RPMI7951 (cell line): ENCODE measurements around the gene MISP. TPM values are rescaled to one million over a fixed set of nuclear protein-coding genes. Genes with fewer than 3 reads are reported as not detected.
"Not testable (repeated sequence)": the region's sequence is repeated elsewhere in the genome, so short reads cannot be mapped to it uniquely, and the experiment has no call there.

ENCODE experiments used
- DNase-seq: peaks from one replicate; pipeline ENCODE4 v3.0.0-alpha.2; 2012; ENCODE audit warnings: low read depth
- total RNA-seq: library from RNA; depleted of rRNA; stranded (reverse); fragments of >200 nt; shearing (Covaris generic); gene quantifications from 2 replicates; pipeline ENCODE4 v1.2.3, GENCODE V29; 2014; rRNA removed

MISP gene, protein sequence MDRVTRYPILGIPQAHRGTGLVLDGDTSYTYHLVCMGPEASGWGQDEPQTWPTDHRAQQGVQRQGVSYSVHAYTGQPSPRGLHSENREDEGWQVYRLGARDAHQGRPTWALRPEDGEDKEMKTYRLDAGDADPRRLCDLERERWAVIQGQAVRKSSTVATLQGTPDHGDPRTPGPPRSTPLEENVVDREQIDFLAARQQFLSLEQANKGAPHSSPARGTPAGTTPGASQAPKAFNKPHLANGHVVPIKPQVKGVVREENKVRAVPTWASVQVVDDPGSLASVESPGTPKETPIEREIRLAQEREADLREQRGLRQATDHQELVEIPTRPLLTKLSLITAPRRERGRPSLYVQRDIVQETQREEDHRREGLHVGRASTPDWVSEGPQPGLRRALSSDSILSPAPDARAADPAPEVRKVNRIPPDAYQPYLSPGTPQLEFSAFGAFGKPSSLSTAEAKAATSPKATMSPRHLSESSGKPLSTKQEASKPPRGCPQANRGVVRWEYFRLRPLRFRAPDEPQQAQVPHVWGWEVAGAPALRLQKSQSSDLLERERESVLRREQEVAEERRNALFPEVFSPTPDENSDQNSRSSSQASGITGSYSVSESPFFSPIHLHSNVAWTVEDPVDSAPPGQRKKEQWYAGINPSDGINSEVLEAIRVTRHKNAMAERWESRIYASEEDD
- not detected in 2 replicates for total RNA-seq

DNA sequence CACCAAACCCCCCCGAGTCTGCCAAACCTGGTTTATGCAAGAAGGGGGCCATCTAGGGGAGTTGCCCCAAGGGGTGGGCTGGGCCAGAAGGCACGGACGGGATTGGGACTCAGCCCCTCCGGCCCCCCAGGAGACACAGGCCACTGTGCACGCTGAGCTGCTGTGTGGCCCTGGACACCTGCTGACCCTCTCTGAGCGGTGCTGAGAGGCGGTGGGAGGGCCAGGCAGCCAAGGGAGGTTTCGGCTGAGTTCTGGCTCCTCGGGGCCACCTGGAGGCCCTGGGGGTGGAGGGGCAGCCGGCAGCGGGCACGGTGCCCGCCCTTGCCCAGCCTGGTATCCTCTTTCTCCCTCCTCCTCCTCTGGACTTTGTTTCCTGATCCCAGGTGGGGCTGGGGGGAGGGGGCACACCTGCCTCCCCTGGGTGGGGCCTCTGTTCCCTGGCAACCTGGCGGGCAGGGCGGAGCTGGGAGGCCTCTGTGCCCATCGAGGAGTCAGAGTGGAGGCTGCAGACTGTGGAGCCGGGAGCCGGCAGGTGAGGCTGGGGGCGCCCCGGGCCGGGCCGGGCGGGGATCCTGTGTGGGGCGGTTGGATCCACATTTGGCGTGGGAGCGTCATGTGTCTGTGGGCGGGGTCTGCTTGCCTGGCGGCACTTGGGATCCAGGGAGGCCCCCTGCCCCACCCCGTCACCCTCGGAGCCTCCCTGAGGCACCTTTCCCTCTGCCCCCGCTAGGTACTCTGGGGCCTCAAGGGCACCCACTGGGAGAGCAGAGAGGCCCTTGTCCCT lies at the start of gene MISP:
MISP (plus strand) TSS at position 473 of the 784 bp plus-strand sequence. CDS start 5,835 bp downstream, outside the sequence.
- no peak for DNase-seq

DNA sequence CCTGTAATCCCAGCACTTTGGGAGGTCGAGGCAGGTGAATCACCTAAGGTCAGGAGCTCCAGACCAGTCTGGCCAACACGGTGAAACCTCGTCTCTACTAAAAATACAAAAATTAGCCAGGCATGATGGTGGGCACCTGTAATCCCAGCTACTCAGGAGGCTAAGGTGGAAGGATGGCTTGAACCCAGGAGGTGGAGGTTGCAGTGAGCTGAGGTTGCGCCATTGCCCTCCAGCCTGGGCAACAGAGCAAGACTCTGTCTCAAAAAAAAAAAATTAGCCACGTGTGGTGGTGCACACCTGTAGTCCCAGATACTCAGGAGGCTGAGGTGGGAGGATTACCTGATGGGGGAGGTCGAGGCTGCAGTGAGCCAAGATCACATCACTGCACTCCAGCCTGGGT lies 48.1 kb upstream of the MISP start:
- DNase-seq = not testable (repeated sequence)

DNA sequence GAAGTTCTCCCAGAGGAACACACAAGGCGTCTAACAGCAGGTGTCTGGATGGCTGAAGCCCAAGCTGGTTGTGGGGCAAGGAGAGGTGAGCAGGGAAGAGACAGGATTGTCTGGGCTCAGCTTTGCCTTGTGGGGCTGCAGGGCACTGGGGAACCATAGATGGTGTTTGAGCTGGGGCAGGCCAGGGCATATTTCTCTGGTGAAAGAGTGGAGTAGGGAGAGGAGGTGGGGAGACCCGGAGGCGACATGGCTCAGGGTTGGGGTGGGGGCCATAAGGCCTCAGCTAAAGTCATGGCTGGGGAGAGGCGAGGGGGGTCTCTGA lies 47.6 kb upstream of the MISP start:
- DNase-seq = no peak

DNA sequence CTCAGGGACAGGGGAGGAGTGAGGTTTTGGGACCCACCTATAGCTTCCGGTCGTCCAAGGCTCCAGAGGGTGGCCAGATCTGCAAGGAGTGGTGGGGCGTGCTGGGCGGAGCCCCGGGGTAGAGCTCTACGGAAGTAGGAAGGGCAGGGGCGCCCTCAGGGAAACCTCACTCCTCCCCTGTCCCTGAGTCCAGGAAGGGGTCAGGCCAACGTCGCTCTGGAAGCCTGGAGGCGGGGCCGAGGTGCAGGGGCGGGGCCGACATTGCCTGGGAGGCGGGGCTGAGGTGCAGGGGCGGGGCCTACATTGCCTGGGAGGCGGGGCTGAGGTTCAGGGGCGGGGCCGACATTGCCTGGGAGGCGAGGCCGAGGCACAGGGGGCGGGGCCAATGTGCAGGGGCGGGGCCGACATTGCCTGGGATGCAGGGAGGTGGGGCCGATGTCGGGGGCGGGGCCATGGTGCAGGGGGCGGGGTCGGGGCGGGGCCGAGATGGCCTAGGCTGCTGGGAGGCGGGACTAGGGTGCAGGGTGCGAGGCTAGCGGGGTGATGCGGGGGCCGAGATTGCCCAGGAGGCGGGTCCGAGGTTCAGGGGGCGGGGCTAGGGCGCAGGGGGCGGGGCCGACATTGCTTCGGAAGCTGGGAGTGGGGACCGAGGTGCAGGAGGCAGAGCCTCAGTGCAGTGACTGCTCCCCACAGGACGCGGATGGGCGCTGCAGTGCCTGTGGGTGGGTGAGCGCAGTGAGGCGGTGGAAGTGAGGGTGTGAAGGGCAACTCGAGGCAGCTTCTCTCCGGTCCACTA lies 47.1 kb upstream of the MISP start:
- DNase-seq = peak; percentile 23

DNA sequence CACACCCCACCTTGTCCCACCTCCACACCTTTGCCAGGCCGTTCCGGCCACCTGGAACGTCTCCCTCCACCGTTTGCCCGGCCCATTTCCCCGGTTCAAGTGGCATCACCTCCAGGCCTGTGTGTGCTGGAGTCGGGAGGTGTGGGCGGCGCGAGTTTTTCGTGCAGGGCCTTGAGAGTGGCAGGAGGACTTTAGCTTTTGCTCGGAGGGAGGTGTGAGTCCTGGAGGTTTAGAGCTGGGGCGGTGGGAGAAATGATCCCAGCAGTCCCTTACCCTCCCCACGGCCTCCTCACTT lies 46.5 kb upstream of the MISP start:
- no peak for DNase-seq

DNA sequence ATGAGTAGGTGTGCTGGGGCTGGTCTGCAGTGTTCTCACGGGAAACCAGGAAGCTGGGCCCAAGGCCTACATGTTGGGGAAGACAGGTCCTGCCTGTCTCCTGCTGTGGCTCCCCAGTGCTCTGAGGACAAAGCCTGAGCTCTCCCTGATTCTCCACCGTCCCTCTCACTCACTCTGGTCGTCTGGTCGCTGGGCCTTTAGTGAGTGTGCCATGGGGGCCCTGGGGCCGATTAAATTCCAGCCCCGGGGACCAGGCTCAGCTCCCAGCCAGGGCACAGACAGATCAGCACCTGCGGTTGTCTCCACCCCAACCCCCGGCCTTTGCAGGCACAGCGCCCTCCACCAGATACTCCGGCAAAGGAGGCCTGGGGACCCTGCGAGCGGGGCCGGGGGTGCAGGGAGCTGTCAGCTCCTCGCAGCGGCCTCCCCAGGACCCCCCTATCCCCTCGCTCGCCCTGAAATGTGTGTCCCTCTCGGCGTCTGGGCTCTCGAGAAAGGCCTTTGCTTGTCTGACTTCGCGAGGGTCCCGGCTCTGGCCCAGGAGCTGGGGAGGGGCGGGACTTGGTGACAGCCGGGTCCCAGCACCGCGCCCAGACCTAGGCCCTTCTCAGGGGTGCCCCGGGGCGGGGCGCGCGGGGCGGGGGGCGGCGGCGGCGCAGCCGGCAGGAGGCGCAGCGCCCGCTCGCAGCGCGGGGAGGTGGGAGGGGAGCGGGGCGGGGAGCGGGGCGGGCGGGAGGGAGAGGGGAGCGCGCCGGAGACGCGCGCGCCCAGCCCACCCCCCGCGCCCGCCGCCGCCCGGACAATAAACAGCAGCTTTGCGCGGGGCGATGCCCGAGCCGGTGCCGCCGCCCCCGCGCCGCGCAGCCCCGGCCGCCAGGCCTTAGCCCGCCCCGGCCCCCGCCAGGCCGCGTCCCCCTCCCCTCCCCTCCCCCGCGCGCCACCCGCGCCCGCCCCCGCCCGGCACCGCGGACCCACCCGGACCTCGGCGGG lies 42.5 kb upstream of the MISP start, which contains the start of gene PALM:
PALM (plus strand) TSS at position 782 of the 990 bp plus-strand sequence. CDS start 212 bp downstream, outside the sequence.
- DNase-seq = no peak

DNA sequence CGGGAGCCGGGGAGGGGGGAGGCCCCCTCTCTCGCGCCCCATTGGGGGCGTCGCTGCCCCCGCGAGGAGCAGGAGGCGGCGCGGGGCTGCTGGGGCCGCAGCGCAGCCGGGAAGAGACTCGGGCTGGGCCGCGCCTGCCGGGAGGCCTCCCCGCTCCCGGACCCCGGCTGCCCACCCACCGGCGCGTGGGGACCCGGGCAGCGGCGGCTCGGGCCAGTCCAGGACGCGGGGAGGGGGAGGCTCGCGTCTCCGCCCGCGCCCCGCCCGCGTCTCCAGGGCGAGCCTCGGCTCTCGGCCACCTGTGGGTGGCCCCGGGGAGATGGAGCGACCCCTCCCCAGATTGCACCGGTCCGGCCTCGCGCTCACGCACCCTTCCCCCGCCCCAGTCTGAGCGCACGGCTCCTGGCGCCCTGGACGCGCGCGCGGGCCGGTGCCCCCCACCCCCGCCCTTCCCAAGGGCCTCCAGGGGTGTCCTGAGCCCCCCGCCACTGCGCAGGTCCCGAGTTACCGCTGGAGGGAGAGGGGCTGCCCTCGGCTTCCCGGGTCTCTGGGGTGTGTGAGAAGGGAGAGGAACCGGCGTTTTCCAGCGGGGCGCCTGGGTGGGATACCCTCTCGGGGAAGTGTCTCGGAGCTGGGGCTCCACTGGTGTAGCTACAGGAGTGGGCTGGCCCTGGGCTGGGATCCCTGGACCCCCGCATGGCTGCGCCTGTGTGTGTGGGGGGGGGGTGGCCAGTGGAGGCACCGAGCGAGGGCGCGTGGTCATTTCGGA lies 41.5 kb upstream of the MISP start:
- DNase-seq = no peak

DNA sequence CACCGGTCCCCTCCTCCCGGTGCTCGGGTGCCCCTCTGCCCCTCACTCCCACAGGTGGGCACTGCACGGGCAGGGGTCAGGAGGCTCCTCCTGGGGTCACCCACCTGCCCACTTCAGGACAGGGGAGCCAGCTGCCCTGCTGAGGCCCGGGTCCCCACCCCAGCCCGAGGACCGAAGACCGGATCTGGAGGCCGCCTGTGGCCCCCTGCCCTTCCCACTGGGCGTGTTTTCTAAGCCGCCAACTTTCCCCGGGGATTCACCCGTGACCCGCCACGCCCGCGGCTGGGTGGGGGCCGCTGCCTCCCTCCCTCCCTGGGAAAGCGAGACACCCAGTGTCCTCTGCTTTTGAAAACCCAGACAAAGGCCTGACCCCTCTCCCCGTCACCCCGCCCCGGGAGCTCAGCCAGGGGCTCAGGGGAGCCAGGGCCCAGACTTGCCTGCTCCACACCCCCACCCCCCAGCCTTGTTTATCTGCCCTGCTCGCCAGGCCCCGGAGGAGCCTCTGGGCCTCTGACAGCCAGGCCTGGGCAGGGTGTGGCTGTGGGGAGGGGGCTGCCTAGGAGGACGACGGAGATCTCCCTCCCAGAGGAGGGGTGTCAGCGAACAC lies 40.8 kb upstream of the MISP start:
- DNase-seq = no peak

DNA sequence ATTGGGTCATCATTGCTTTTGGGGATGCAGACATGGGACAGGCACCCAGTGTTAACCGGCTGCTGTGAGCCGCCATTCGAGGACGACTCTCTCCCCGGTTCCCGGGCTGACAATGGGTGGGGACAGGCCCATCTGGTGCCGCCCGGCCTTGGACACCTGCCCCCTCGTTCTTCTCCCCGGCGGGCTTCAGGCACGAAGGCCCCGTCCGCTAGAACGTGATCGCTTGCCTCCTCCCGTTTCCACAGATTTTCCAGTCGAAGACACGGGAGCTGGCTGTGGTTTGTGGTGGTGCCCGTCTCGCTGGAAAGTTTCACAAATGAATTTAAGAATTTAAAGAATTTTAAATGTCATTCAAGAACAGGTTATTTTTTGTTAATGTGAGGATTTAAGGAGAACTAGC lies 40.1 kb upstream of the MISP start:
- no peak for DNase-seq

DNA sequence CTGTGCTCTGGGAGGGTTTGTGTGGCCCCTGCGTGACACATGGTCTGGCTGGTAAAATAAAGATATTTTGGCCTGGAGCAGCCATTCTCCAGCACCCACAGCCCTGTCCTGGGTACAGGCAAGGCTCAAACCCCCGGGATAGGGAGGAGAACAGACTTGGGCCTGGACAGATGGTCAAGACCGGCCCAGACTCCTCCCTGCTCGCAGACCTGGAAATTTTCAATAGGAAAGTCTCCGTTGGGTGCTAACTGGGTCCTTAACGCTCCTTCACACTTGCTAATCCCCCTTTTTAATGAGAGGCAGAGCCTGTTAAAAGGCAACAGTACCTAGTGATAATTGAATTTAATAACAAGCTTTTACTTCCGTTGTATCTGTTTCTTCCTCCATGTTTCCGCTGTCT lies 39.7 kb upstream of the MISP start:
- DNase-seq = no peak

DNA sequence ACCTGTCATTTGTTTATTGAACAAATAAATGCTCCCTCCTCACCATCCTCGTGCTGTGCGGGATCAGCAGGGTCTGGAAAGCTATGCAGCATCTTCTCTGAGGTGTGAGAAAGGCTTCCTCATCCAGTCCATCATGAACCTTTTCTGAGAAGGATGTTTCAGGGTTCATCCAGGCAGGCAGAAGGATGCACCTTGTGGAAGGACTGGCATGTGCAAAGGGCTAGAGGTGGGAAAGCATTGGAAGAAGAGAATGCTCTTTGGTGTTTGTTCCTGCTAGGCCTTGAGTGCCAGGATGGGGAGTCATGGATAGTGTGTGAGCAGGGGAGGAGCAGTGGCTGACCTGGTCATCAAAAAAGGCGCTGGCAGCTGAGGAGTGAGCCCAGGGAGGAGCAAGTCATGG lies 35.6 kb upstream of the MISP start:
- no peak for DNase-seq

DNA sequence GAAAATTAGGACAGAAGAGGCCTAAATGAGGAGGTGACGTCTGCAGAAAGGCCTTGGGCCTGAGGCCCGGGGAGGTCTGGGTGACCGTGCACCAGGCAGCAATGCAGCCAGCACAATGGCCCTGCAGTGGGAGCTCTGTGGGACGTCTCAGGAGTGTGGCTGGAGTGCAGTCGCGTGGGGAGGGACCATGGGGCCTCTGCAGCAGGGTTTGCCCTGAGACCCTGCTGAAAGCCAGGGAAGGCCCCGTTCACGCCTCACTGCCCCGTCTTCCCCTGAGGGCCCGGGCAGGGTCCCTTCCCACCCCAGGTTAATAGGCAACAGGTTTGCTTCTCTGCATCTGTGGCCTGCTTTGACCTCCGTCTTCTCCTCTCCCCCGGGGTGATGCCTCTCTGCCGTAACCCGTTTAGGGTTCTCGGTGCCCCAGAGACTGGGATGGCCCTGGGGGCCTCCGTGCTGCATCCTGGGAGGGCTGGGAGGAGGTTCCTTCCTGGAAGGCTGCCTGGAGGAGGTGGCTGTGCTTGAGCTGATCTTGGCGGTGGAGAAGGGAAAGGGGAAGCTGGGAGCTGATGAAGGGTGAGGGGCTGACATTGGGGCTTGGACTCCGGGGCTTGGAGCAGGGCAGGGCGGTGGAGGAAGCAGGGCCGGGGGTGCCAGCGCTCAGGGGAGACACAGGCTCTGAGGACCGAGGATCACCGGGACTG lies 32.5 kb upstream of the MISP start:
- DNase-seq = no peak

DNA sequence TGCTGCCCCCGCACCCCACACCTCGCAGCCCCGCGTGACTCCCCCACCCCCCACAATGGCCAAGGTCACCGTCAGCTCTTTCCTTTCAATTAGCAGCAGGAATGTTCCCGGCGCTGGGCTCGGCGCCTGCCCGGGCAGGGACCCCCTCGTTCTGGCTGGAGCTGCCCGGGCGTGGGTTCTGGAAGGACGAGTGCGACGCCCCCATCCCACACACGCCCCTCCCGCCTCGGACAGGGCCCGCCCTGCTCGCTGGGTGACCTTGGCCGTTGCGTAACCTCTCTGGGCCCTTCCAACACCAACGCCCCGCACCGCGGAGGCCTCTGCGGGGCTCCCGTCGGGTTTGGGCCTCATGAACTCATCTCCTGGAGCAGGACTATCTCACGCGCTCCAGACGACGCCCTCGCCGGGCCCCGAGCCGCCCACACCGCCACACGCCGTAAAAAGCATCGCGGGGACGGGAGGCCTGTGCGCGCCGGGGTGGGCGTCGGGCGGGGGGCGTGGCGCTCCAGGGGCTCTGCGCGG lies 31.9 kb upstream of the MISP start:
- no peak for DNase-seq

DNA sequence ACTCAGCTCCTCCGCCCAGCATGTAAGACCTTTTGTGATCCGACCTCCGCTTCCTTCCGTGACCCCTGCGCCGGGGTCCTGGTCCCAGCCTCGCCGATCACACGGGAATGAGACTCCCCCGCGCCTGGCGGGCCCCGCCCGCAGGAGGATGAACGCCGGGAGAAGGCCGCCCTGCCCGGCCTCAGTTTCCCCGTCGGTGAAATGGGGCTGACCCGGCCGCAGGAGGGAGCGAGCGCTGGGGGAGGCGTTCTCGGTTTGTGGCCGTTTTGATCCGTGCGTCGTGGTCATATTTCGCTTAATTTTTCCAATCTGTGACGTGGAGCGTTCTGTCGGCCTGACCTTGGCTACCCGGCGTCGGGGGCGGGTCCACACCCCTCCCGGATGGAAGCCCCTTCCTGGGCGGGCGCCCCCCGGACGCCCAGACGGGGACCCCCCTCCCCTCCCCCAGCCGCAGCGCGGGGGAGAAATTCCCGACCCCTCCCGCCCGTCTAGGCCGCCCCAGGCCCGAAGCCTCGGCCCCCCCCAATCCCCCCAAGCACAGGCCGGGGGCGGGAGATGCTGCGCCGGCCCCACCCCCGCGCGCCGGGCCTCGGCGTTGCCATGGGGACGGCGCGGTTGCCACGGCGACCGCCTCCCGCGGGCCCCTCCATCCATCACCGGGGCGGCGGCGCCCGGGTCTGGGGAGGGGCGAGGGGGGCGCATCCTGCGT lies 31.1 kb upstream of the MISP start:
- DNase-seq = no peak

DNA sequence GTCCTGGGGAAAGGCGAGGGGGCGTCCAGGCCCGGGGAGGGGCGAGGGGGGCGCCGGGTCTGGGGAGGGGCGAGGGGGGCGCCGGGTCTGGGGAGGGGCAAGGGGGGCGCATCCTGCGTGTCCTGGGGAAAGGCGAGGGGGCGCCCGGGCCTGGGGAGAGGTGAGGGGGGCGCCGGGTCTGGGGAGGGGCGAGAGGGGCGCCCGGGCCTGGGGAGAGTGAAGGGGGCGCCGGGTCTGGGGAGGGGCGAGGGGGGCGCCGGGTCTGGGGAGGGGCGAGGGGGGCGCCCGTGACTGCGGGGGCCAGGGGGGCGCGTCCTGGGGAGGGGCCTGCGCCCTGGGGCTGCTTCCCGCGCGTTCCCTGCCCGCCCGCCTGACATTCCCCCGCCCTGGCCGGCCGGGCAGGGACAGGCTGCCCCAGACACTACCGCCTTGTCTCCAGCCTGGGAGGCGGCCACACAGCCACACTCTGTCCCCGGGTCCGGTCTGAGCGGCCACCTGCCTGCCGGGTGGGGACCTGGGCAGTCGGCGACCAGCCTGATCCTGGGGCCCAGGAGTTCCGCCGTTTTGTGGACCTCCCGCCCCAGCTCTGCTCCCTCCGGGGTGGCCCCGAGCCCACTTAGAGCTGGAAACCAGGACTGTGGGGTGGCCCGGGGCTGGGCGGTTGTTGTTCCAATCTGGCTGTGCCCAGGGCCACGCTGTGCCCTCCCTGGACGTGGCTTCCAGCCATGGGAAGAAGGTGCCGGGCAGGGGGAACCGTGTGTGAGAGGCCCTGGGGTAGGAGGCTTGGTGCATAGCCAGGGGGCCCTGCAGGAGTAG lies 30.4 kb upstream of the MISP start:
- no peak for DNase-seq

DNA sequence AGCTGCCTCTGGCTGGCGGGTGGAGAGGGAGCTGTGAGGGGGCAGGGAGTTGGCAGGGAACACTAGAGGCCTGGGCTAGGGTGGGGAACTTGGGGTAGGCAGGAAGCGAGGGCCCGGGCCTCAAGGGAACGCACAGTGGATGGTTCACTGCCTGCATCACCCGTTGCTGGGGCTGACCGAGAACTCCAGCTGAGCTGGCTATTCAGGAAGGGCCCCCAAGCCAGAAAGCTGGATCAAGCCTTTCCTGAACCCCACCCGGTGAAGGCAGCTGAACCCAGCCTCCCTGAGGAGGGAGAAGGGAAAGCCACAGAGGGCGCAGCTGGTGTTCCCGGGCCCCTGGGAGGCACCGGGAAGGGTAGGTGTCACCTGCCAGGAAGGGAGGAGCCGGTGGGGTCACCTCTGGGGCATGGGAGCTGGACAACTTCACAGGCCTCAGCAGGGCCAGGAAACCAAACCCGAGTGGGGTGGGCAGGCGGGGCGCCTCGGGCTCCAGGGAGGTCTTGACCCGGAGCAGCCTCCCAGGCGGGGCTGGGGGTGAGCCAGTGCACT lies 28.3 kb upstream of the MISP start:
- DNase-seq = no peak

DNA sequence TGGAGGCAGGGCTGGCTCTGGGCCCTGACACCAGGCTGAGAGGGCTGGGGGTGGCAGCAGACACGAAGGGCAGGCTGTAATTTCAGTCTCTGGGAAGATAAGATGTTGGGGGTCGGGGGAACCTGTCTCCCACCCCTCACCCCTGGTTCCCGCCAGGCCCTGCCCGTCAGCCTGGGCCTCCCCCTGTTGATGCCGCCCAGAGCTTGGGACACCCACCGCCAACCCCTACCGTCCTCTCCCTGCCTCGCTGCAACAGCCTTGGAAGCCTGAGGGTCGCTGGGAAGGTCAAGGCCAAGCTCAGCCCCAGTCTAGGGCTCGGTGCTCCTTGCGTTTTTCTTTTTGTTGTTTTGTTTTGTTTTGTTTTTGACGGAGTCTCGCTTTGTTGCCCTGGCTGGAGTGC lies 27.7 kb upstream of the MISP start:
- no peak for DNase-seq
